ENCODE measurements around the gene TMEM161A. TPM values are rescaled to one million over a fixed set of nuclear protein-coding genes. Genes with fewer than 3 reads are reported as not detected.
A peak's percentile ranks its signal among the peaks of the same experiment; 100 is the strongest.

The TMEM161A gene
- total and polyA plus RNA-seq, 8 donors, result 6.4 to 59.5 (median 14.5) TPM

GRCh38 chr19:19134687-19135158 lies 3.6 kb downstream of the TMEM161A start:
- H3K4me3 ChIP-seq, result peak overlapping the region in 1 of 4 donors; percentile 26
- H3K4me1 ChIP-seq, result peaks cover 7 to 28% (median 18%) of the 10 kb centered on the region in 4 donors
- TF ChIP-seq POLR2AphosphoS5 (IDR thresholded peaks at IDR 0.05) (no peak), CTCF (IDR thresholded peaks at IDR 0.05) (no peak)
- H3K36me3 ChIP-seq, result peaks cover 0 to 24% (median 9%) of the 10 kb centered on the region in 4 donors
- H3K27me3 ChIP-seq, result no peaks in the 10 kb centered on the region
- intact Hi-C loops (cut with DNase I; ENCODE audit: low total_unique reads), result loop anchor here (10.0 kb wide), 1 partner anchor 80 kb away; no protein-coding TSS in a partner anchor
- peaks cover 8 to 15% (median 11%) of the 10 kb centered on the region in 4 donors for H3K9me3 ChIP-seq
- 18 to 30% (median 23%) methylated on average over 19 to 21 of the region's 21 CpGs for WGBS, 5 donors
- DNase-seq, result peak; percentile 55 to 86
- H3K27ac ChIP-seq, result no peak overlapping the region

- Histone ChIP-seq H3K27me3 (no peaks in the 10 kb centered on the region), H3K36me3 (peaks cover 0 to 32% (median 9%) of the 10 kb centered on the region in 4 donors), H3K4me3 (no peak overlapping the region), H3K27ac (no peak overlapping the region), H3K4me1 (peaks cover 7 to 28% (median 16%) of the 10 kb centered on the region in 4 donors), H3K9me3 (peaks cover 8 to 15% (median 11%) of the 10 kb centered on the region in 4 donors)
- intact Hi-C loops (cut with DNase I; ENCODE audit: low total_unique reads), result loop anchor here (10.0 kb wide), 1 partner anchor 79 kb away; no protein-coding TSS in a partner anchor
- 88 to 95% (median 91%) methylated on average over 6 of the region's 6 CpGs for WGBS, 5 donors
- no peak for DNase-seq
- TF ChIP-seq POLR2A (IDR thresholded peaks at IDR 0.05) (no peak), EP300 (IDR thresholded peaks at IDR 0.05) (no peak)
Measured at GRCh38 chr19:19133985-19134384, 4.3 kb downstream of the TMEM161A start.

- Histone ChIP-seq H3K27me3 (no peaks in the 10 kb centered on the region), H3K27ac (no peak overlapping the region), H3K36me3 (peaks cover 0 to 34% (median 9%) of the 10 kb centered on the region in 4 donors), H3K4me3 (no peak overlapping the region), H3K4me1 (peaks cover 7 to 28% (median 15%) of the 10 kb centered on the region in 4 donors), H3K9me3 (peaks cover 8 to 15% (median 11%) of the 10 kb centered on the region in 4 donors)
- DNase-seq, result no peak
- intact Hi-C loops (cut with DNase I; ENCODE audit: low total_unique reads), result loop anchor here (10.0 kb wide), 1 partner anchor 78 kb away; no protein-coding TSS in a partner anchor
- WGBS, 5 donors, result 97 to 98% (median 98%) methylated on average over 8 to 12 of the region's 12 CpGs
- TF ChIP-seq POLR2AphosphoS5 (IDR thresholded peaks at IDR 0.05), result no peak
- no peak for TF ChIP-seq POLR2A (IDR thresholded peaks at IDR 0.05)
- TF ChIP-seq EP300 (IDR thresholded peaks at IDR 0.05), result no peak
- TF ChIP-seq CTCF (IDR thresholded peaks at IDR 0.05), result no peak
Measured at GRCh38 chr19:19132912-19133311, 5.4 kb downstream of the TMEM161A start.

GRCh38 chr19:19131989-19132388 lies 6.3 kb downstream of the TMEM161A start:
- no peak for TF ChIP-seq EP300 (IDR thresholded peaks at IDR 0.05)
- no peak for TF ChIP-seq POLR2A (IDR thresholded peaks at IDR 0.05)
- TF ChIP-seq CTCF (IDR thresholded peaks at IDR 0.05), result no peak
- Histone ChIP-seq H3K27ac (no peak overlapping the region), H3K4me1 (peaks cover under 1 to 19% (median 6%) of the 10 kb centered on the region in 4 donors), H3K27me3 (no peaks in the 10 kb centered on the region), H3K4me3 (no peak overlapping the region), H3K9me3 (peaks cover 8 to 15% (median 11%) of the 10 kb centered on the region in 4 donors), H3K36me3 (peaks cover 0 to 34% (median 9%) of the 10 kb centered on the region in 4 donors)
- 85 to 97% (median 92%) methylated on average over 3 of the region's 3 CpGs for WGBS, 5 donors
- DNase-seq, result no peak
- intact Hi-C loops (cut with DNase I; ENCODE audit: low total_unique reads), result loop anchor here (10.0 kb wide), 1 partner anchor 77 kb away; no protein-coding TSS in a partner anchor

GRCh38 chr19:19126102-19126501 lies 12.2 kb downstream of the TMEM161A start:
- H3K27ac ChIP-seq, result no peak overlapping the region
- WGBS, 5 donors, result 92 to 98% (median 94%) methylated on average over 6 of the region's 6 CpGs
- no peaks in the 10 kb centered on the region for H3K27me3 ChIP-seq
- intact Hi-C loops (cut with DNase I; ENCODE audit: low total_unique reads), result no loop called here
- TF ChIP-seq EP300 (IDR thresholded peaks at IDR 0.05) (no peak), POLR2AphosphoS5 (IDR thresholded peaks at IDR 0.05) (no peak)
- H3K9me3 ChIP-seq, result peaks cover 0 to 7% (median 0%) of the 10 kb centered on the region in 4 donors
- no peak for DNase-seq
- peaks cover 2 to 37% (median 17%) of the 10 kb centered on the region in 4 donors for H3K36me3 ChIP-seq
- no peak overlapping the region for H3K4me3 ChIP-seq
- peaks cover 0 to 4% (median 0%) of the 10 kb centered on the region in 4 donors for H3K4me1 ChIP-seq
